Stimulated activated naive CD8-positive, alpha-beta T cell treated with anti-CD3 and anti-CD28 coated beads, Interleukin-15, Interleukin-2, amounts not matched to agents 100 U/mL and 50 U/mL, for 24 hours (primary cell): Measurements from ENCODE around the gene SGMS1.

ENCODE experiments used
- ATAC-seq: fragments of 150-1000 bp; cut with Tn5 transposase; one replicate; pipeline ENCODE4 v1.10.0; 2021
- DNase-seq: peaks from one replicate; pipeline ENCODE4 v3.0.0; 2021

The SGMS1 gene

DNA sequence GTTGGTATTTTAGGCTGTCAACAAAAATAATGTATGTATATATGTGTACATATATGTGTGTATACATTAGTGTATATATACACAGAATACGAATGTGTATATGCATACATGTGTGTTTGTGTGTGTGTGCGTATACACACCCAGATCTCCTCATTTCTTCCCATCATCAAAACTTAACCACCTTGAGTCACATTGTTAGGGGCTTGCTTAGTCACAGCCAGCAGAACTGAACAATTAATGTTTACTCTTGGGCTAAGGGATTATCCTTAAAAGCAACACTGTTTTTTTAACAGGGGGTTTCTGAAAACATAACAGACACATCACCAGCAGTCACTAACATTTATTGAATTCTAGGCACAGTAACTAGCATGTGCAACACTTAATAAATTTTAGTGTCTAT is 289.5 kb downstream of the SGMS1 start:
- ATAC-seq (peak; percentile 32), DNase-seq (no peak)

DNA sequence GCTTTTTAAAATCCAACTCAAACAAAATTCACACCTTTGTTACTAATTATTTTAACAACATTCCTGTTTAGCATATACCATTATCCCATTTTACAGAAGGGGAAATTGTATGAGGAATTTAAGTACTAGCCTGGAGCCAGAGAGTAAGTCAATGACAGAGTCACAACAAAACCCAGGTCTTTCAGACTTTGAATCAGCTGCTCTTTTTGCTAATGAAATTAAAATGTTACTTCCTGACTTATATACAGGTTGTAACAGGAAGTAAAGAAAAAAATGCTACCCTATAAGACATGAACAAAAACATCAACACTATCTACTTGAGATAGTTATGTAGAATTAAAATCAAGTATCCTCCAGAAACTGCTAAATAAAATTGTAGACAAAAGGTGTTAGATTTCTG is 289.9 kb downstream of the SGMS1 start:
- no peak for ATAC-seq
- DNase-seq, result no peak

DNA sequence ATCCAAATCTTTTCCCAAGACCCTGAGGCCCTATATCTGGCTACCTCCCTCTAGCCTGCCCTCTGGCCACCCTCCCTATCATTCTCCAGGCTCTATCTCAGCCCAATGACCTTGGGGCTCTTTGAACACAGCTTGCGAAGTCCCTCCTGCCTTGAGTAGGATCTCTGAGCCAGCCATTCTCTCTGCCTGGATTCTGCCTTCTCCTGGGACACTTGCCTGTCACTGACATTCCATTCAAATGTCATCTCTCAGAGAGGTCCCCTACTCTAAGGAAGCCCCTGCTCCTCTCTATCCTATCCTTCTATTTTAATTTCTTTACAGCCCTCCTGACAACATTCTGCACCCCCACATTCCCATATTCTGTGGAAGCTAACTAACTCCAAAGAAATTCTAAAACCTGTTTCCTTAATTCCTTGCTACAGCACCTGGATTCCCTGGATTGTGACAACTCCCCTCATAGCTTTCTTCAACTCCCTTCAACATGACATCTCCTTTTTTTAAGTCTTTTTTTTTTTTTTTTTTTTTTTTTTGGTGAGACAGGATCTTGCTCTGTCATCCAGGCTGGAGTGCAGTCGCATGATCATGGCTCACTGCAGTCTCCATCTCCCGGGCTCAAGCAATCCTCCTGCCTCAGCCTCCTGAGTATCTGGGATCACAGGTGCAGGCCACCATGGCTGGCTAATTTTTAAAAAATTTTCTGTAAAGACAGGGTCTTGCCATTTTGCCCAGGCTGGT is 291.5 kb downstream of the SGMS1 start:
- no peak for DNase-seq
- ATAC-seq, result no peak

DNA sequence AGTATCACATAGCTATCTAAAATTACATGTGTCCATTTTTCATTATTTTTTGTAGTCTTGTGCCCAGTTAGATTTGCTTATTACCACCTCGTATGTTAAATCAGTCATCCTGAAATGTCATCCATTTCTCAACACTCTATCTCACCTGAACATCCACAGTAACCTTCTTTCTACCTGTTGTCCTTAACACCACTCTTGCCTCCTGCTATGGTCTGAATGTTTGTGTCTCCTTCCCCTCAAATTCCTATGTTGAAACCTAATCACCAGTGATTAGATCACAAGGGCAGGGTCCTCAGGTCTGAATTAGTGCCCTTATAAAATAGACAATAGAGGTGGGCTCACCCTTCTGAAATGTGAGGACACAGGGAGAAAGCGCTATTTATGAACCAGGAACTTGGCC is 292.3 kb downstream of the SGMS1 start:
- DNase-seq, result no peak
- no peak for ATAC-seq

DNA sequence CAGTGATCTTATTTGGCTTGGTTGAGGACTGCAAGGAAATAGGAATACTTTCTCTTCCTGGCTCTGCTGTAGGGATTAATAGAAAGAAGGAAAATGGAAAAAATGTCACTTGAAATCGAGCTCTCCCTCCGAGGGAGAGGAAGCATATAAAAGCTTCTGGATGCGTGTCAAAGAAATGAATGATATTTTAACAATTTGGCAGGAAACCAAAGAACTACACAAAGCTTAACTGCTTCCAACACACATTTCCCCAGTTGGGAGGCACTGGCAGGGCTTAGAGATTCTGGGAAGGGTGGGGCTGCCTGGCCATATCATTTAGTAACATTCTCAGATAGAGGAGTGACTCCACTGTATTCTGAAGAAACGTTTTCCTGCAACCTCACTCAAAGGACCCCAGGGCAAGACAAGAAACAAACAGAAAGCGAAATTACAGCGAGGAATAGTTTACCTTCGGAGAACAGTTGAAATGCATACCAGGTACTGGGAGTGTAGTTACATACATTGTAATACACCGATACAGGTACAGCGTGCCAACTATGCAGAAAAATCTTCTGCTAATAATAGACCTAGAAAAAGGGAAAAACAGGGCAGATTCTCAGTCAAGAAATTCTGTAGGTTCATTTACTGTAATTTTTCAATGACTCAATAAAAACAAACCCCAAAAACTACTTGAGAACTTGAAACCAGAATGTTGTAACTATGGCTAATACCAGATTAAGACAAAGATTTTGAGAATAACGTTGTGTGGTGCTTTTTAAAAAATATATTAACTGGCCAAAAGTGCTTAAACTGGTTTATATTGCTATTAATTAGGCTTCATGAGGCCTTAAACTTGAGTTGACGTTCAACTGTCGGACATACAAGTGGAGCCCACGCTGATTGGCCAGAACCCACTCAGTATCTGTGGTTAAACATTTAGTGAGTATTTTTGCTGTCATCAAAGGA is 296.7 kb downstream of the SGMS1 start:
- ATAC-seq (no peak), DNase-seq (no peak)

DNA sequence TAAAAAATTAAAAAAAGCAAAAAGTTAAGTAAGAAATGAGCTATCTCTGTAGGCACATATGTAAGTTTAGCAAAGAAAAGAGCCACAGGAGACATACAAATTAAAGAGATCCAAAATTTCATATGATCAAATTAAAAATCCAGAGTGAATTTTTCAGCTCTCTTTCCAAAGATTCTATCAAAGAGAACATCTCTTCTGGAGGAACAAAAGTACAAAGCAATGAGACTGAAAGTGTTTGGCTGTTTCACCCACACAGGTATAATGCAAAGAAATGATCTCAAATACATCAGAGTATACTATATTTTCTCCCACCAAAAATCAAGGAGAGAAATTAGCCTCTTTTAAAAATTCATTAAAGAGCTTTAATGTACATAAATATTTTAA is 297.6 kb downstream of the SGMS1 start:
- ATAC-seq (no peak), DNase-seq (no peak)

DNA sequence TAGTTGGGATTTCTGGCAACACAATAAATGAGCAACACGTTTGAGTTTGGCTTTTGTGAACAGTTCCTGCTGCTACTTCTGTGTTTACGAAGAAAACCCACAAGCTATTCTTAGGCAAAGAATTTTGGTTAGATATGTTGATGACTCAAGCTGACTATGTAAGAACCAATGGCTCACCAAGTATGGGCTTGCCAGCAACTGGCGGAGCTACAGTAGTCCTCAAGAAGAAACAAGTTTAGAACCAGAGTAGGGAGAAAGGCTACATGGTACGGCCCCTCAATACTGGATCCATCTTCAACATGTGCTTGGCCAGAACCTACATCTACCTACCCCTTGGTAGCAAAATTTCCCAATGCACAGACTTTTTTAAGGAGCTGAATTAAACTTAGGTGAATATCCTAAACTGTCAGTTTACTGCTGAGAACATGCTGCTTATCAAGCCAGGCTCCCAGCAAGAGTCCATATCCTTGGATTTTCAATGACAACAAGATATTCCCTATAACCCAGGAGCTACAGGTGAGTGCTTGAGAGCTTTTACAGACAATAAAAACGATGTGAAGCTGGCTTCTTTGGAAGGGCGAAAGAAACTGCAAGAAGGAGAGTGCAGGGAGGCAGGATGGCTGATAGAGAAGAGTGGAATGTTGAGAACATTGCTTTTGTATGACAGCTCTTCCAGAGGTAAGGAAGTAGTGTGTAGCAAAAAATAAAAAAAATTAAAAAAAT is 298.1 kb downstream of the SGMS1 start:
- no peak for DNase-seq
- ATAC-seq, result peak; percentile 88

DNA sequence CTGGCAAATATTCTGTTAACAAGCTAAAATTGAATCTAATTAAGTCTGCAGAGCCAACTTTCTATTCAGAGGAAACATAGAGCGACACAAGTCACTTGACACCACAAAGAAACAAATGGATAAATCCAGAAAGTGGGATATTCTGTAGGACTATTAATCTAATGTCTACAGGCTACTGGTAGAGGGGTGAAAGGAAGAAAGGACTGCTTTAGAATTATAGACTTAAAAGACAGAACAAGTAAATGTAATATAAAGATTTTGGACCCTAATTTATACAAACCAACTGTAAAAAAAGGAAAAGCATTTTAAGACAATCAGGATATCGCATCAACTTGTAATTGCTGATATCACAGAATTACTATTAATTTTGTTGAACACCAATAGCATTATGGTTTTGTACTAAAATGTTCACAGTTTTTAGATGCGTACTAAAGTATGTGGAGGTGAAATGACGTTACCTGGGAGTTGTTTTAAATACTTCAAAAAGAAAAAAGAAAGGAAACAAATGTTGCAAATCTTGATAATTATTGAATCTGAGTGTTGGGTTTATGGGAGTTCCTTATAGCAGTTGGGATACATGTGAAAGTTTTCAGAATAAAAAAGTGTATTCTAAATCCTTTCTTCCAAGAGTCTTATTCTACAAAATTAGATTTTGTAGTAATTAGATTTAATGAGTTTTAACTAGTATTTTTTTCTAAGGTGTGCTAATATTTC is 298.9 kb downstream of the SGMS1 start:
- ATAC-seq, result no peak
- no peak for DNase-seq

DNA sequence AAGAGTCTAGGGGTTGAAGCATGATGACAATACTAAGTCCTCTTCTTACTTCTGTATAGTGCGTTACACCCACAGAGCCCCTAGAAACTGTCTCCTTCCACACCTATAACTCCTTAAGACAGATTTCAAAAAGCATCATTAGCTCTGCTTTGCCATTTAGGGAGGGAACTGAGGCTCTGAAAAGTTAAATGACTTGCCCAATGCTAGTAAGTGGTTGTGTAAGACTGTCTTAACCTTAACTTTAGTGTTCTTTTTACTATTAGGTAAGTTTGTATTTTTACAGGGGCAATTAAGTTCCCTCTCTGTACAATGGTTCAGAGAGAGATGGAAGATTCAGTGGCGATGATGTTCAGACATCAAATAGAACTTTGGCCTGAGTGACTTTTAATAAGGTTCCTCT is 299.7 kb downstream of the SGMS1 start:
- ATAC-seq, result no peak
- no peak for DNase-seq

DNA sequence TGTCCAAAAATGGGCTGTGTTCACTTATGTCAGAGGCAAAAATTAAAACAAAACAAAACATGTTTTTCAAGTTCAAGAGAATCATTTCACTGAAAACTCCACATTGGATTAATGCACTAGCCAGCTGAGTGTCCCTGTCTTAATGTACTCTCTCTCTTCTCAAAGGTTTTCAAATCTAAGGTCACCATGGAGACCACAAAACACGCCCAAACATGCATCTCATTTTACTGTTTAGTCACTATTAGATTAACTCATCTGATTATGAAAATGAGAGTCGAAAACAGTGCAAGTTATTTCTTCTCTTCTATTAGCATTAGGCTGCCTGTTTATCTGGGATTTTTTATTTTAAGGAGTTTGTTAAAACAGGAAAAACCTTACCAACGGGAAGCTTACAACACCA is 301.7 kb downstream of the SGMS1 start:
- DNase-seq, result no peak
- no peak for ATAC-seq

DNA sequence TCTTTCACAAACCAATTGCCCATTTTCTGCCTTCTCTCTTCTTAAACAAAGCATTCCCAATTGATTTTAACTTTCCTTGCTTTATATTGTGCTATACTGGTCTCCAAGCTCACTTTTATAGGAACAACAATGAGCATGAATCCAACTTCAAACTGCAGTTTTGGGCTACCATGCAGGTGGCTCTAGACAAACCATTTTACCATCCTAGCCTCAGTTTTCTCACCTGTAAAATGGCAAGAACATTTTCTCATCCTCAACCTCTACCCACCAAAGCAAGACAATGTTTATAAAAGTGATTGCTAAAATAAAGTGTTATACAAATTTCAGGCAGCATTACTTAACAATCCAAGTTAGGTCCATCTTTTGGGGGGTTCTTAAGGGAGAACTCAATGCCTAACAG is 305.6 kb downstream of the SGMS1 start:
- ATAC-seq (no peak), DNase-seq (no peak)

DNA sequence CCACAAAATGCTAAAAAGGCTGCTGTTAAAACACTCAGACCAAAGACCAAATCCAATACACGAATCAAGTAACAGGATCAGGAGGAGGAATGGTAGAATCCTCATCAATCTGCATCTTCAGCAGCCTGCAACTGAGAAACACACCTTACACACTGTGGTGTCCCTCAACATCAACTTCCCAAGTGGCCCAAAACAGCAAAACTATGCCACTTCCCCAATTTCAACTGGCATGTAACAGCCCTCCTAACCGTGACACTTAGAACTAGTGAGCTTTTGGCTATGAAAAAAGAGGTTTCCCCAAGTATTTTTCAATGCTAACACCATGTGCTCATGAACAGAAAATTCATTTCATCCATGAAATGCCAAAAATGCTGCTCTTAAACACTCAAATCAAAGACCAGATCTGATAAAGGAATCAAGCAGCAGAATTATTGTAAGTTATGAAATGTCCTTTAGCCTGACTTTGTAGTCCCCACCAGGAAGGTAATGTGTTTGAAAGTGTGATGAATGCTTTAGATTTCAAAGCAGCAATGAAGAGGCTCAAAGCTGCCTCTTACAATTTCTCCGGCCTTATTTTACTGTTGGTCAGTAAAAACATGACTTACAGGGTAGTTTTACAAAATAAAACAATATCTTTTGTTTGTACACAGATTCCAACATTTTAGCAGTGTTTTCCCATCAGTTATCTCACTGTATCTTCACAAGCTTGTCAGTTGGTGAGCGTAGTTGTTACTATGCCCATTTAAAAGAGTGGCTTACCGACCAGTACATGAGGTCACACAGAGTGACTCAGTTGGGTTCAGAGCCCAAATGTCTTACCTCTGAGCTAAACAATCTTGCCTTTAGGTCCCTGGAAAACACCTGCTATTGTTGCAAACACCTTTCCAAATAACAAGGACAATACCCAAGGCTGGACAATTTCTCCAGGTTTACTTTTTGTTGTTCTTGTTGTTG is 306.8 kb downstream of the SGMS1 start:
- DNase-seq, result no peak

DNA sequence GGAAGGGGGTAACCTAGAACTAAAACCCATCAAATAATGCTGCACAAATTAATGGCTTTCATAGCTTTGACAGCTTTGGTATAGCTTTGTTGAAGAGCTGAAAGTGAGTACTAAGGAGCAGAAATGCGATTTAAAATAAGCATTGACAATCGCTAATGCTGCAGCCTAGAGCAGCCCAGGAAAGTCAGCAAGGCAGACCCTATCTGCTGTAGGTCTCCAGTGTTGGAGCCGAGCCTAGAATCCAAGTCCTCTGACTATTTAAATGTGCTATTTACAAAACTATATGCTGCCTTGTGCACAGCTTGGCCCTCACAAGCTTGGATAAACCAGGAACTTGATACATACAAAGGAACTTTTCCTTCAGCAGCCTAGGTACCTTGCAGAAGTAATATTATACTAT is 307.6 kb downstream of the SGMS1 start:
- DNase-seq, result no peak
- ATAC-seq, result no peak

More for the DNA sequence above, 306.8 kb downstream of the SGMS1 start:
- ATAC-seq, result no peak

DNA sequence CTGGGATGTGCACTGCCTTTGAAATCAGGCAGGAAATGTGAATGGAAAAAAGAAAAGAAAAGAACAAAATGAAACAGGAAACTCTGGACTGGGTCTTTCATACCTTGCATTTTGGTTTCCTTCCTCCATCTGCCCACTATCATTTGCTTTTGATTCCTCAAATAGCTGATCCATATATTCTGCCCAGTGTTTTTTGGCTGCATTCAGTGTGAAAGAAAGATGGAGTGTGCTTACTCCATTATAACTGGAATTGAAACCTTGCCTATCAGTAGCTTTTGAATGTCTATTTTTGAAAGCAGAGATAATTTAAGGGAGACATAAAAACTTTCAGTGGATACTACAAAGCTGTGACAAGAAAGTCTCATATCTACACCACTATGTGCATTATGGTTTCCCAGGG is 308.3 kb downstream of the SGMS1 start:
- DNase-seq (no peak), ATAC-seq (no peak)

DNA sequence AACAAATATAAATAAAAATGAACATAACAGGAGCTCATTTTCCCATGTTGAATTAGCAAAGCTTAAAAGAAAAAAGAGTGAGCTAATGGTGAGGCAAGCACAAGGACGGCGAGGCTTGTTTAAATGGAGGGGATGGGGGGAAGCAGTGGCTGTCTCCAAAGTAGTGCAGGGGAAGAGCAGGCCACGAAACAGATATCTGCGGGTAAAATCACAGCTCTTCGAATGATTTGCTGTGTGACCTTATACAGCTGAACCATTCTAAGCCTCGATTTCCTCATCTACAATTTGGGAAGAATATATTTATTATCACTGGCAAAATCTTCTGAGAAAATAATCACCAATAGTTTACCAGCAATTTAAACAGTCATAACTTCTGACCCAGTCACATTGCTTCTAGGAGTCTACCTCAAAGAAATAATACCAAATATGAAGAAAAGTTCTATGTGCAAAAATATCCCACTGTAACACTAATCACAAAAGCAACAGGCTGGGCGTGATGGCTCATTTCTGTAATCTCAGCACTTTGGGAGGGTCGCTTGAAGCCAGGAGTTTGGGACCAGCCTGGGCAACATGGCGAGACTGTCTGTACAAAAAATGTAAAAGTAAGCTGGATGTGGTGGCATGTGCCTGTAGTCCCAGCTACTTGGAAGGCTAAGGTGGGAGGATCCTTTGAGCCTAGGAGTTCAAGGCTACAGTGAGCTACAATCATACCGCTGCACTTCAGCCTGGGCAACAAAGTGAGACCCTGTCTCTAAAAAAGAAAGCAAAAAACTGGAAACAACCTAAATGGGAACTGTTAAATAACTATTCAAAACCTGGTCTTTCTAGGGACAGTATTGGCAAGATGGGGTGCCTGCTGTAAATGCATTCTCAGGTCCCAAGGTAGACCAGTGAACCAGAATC is 309.3 kb downstream of the SGMS1 start:
- DNase-seq (no peak), ATAC-seq (no peak)

DNA sequence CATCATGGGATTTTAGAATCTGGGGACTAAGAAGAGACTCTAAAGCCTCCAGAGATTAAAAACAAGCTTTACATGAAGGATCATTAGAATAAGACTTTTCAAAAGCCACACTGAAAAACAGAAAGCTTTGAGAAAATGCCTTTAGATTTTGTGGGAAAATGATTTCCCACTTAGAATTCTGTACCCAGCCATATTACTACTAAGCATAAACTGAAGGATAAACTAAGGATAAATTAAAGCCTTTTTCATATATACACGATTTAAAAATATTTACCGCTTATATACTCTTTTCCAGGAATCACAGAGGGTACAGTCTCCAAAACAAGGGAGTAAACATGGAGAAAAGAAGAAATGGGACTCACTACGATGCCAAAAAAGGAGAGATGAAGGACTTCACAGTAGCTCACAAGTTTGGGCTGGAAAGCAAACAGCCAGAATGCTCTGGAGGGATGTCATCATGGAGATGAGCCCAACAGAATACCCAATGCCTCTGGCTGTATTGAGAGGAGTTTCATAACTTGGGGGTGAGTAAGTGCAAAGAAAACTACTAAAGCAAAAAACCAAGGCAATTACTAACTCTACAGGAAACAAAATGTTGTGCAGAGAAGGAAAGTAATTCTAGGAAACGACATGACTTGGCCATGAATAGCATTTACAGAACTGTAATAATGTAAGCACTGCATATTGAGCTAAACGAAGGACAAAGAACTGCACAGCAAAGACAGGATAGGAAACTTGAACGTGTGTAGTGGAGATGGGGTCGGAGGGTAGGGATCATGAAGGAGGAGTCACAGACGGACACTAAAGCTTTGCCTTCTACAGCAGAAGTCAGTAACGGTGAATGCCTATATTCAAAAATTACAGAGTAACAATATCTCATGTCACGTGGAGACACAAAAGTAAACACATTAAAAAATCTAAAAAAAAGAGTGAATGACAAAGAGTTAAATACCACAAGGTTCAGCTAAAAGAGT is 311.0 kb downstream of the SGMS1 start:
- DNase-seq, result no peak
- ATAC-seq, result peak; percentile 14

DNA sequence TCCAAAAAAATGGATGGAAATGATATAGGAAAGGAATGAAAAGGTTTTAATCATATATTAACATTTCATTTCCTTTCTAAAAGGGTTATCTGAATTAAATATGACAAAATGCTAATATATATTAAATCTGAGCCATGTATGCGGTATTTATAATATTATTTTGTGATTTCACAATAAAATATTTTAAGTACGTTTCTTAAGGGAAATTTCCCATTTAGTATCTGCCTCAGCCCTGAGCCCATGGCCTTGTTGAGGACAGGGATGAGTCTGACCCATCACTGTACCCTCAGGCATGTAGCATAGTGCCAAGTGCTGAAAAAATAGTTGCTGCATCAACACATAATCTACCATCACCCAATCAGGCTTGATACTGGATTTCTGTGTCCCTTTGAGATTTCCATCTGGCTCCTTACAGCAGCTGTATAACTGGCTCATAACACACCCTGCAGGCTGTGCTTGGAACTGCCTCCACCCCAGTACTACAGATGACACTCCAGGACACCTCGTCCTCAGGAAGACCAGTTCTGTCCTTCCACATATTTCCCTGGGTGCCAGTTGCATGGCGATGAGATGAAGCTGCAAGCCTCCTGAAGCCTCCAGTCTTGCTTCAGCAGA is 313.1 kb downstream of the SGMS1 start:
- peak; percentile 75 for ATAC-seq
- DNase-seq, result peak; percentile 36

DNA sequence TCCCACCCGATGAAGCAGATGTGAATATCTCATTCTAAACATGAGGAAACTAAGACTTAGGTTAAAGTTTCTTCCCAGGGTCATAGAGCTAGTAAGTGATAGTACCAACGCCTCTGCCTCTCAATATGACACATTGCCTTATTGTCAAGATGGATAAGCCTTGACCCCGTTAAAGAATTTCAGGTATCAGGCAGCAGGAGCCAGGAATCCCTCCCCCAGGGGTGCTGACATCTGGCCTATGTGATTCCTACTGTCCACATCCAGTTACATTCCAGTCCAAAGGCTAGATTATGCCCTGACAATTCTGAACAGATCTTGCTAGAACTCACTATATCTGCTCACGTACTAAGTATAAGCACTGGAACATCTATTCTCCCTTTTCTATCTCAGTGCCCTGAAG is 314.4 kb downstream of the SGMS1 start:
- ATAC-seq (no peak), DNase-seq (no peak)
